ENCODE results near the gene CTIF. TPM values are rescaled to one million over a fixed set of nuclear protein-coding genes. Genes with fewer than 3 reads are reported as not detected.

CTIF gene
- total and polyA plus RNA-seq, 2 experiments from 2014 or later = 8.6 to 14.4 TPM

DNA sequence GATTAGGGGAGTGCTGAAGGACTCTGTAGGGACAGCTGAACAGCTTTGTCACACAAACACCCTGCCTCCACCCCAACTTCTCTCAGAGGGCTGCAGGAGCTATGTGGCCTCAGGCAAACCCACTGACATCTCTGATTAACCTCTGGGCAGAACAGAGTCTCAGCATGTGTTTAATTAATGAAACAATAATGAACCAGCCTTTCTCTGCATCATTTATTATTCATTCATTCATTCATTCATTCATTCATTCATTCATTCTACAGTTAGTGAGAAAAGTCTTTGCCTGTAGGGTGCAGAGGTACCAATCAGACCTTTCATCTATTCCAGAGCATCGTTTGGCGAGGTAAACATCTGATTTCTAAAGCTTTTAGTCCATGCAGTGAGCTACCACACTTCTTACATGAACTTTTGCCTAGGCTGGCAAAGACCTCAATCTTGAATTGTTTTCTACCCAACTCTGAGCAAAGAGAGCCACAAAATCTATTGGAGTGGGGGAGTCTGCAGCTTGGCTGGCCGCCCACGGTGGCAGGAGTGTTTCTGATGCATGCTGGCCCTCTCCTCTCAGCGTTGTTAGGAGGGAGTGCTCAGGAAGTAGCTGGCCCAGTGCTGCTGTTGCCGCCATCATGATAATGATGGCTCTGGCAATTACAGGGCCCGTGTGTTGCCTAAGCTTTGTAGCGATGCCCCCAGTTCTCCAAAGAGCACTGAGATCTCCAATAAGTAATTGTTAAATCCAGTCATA is 213.1 kb downstream of the CTIF start:
- ATAC-seq = no peak
- TF ChIP-seq, protein P1, sequence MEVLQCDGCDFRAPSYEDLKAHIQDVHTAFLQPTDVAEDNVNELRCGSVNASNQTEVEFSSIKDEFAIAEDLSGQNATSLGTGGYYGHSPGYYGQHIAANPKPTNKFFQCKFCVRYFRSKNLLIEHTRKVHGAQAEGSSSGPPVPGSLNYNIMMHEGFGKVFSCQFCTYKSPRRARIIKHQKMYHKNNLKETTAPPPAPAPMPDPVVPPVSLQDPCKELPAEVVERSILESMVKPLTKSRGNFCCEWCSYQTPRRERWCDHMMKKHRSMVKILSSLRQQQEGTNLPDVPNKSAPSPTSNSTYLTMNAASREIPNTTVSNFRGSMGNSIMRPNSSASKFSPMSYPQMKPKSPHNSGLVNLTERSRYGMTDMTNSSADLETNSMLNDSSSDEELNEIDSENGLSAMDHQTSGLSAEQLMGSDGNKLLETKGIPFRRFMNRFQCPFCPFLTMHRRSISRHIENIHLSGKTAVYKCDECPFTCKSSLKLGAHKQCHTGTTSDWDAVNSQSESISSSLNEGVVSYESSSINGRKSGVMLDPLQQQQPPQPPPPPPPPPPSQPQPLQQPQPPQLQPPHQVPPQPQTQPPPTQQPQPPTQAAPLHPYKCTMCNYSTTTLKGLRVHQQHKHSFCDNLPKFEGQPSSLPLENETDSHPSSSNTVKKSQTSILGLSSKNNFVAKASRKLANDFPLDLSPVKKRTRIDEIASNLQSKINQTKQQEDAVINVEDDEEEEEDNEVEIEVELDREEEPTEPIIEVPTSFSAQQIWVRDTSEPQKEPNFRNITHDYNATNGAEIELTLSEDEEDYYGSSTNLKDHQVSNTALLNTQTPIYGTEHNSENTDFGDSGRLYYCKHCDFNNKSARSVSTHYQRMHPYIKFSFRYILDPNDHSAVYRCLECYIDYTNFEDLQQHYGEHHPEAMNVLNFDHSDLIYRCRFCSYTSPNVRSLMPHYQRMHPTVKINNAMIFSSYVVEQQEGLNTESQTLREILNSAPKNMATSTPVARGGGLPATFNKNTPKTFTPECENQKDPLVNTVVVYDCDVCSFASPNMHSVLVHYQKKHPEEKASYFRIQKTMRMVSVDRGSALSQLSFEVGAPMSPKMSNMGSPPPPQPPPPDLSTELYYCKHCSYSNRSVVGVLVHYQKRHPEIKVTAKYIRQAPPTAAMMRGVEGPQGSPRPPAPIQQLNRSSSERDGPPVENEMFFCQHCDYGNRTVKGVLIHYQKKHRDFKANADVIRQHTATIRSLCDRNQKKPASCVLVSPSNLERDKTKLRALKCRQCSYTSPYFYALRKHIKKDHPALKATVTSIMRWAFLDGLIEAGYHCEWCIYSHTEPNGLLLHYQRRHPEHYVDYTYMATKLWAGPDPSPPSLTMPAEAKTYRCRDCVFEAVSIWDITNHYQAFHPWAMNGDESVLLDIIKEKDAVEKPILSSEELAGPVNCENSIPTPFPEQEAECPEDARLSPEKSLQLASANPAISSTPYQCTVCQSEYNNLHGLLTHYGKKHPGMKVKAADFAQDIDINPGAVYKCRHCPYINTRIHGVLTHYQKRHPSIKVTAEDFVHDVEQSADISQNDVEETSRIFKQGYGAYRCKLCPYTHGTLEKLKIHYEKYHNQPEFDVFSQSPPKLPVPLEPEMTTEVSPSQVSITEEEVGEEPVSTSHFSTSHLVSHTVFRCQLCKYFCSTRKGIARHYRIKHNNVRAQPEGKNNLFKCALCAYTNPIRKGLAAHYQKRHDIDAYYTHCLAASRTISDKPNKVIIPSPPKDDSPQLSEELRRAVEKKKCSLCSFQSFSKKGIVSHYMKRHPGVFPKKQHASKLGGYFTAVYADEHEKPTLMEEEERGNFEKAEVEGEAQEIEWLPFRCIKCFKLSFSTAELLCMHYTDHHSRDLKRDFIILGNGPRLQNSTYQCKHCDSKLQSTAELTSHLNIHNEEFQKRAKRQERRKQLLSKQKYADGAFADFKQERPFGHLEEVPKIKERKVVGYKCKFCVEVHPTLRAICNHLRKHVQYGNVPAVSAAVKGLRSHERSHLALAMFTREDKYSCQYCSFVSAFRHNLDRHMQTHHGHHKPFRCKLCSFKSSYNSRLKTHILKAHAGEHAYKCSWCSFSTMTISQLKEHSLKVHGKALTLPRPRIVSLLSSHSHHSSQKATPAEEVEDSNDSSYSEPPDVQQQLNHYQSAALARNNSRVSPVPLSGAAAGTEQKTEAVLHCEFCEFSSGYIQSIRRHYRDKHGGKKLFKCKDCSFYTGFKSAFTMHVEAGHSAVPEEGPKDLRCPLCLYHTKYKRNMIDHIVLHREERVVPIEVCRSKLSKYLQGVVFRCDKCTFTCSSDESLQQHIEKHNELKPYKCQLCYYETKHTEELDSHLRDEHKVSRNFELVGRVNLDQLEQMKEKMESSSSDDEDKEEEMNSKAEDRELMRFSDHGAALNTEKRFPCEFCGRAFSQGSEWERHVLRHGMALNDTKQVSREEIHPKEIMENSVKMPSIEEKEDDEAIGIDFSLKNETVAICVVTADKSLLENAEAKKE (CRISPR knock-in tag; IDR thresholded peaks at IDR 0.05) = no peak
- no peak for TF ChIP-seq JUNB (IDR thresholded peaks at IDR 0.05; ENCODE audit: unreplicated experiment)
- no peak for TF ChIP-seq ZNF114 (CRISPR knock-in tag; IDR thresholded peaks at IDR 0.05)
- TF ChIP-seq, protein P2, sequence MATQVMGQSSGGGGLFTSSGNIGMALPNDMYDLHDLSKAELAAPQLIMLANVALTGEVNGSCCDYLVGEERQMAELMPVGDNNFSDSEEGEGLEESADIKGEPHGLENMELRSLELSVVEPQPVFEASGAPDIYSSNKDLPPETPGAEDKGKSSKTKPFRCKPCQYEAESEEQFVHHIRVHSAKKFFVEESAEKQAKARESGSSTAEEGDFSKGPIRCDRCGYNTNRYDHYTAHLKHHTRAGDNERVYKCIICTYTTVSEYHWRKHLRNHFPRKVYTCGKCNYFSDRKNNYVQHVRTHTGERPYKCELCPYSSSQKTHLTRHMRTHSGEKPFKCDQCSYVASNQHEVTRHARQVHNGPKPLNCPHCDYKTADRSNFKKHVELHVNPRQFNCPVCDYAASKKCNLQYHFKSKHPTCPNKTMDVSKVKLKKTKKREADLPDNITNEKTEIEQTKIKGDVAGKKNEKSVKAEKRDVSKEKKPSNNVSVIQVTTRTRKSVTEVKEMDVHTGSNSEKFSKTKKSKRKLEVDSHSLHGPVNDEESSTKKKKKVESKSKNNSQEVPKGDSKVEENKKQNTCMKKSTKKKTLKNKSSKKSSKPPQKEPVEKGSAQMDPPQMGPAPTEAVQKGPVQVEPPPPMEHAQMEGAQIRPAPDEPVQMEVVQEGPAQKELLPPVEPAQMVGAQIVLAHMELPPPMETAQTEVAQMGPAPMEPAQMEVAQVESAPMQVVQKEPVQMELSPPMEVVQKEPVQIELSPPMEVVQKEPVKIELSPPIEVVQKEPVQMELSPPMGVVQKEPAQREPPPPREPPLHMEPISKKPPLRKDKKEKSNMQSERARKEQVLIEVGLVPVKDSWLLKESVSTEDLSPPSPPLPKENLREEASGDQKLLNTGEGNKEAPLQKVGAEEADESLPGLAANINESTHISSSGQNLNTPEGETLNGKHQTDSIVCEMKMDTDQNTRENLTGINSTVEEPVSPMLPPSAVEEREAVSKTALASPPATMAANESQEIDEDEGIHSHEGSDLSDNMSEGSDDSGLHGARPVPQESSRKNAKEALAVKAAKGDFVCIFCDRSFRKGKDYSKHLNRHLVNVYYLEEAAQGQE (IDR thresholded peaks at IDR 0.05; ENCODE audit: unreplicated experiment) = no peak
- TF ChIP-seq, protein P3, sequence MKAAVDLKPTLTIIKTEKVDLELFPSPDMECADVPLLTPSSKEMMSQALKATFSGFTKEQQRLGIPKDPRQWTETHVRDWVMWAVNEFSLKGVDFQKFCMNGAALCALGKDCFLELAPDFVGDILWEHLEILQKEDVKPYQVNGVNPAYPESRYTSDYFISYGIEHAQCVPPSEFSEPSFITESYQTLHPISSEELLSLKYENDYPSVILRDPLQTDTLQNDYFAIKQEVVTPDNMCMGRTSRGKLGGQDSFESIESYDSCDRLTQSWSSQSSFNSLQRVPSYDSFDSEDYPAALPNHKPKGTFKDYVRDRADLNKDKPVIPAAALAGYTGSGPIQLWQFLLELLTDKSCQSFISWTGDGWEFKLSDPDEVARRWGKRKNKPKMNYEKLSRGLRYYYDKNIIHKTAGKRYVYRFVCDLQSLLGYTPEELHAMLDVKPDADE (IDR thresholded peaks at IDR 0.05) = no peak
- no peak for TF ChIP-seq NANOG (IDR thresholded peaks at IDR 0.05; ENCODE audit: borderline replicate concordance)
- TF ChIP-seq EZH2 (IDR thresholded peaks at IDR 0.05; ENCODE audit: low read depth, unreplicated experiment) = no peak
- TF ChIP-seq ZNF331 (CRISPR knock-in tag; IDR thresholded peaks at IDR 0.05; ENCODE audit: low read depth) = no peak
- TF ChIP-seq, protein P4, sequence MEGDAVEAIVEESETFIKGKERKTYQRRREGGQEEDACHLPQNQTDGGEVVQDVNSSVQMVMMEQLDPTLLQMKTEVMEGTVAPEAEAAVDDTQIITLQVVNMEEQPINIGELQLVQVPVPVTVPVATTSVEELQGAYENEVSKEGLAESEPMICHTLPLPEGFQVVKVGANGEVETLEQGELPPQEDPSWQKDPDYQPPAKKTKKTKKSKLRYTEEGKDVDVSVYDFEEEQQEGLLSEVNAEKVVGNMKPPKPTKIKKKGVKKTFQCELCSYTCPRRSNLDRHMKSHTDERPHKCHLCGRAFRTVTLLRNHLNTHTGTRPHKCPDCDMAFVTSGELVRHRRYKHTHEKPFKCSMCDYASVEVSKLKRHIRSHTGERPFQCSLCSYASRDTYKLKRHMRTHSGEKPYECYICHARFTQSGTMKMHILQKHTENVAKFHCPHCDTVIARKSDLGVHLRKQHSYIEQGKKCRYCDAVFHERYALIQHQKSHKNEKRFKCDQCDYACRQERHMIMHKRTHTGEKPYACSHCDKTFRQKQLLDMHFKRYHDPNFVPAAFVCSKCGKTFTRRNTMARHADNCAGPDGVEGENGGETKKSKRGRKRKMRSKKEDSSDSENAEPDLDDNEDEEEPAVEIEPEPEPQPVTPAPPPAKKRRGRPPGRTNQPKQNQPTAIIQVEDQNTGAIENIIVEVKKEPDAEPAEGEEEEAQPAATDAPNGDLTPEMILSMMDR (conservative IDR thresholded peaks at IDR 0.05; ENCODE audit: low read depth in 2 of 2) = no peak
- TF ChIP-seq EZH2phosphoT487 (IDR thresholded peaks at IDR 0.05; ENCODE audit: unreplicated experiment) = no peak
- TF ChIP-seq POLR2AphosphoS5 (IDR thresholded peaks at IDR 0.05; ENCODE audit: low read depth) = no peak
- TF ChIP-seq STAT1 (IDR thresholded peaks at IDR 0.05; ENCODE audit: unreplicated experiment) = no peak
- no peak overlapping the region for H3K27ac ChIP-seq (ENCODE audit: low read depth)

More for the DNA sequence above, 213.1 kb downstream of the CTIF start:
- Mint-ChIP-seq H3K4me3 (no peak overlapping the region), H3K27ac (no peak overlapping the region), H3K27me3 (ENCODE audit: insufficient read depth, low read depth, poor library complexity) (peaks cover 4% of the 10 kb centered on the region), H3K9me3 (no peaks in the 10 kb centered on the region), H3K4me1 (peaks cover 7% of the 10 kb centered on the region), H3K36me3 (ENCODE audit: low read depth) (no peaks in the 10 kb centered on the region)
- no peak for DNase-seq (ENCODE audit: low spot score)
- H3K79me2 ChIP-seq (replicated peaks; ENCODE audit: insufficient read depth) = no peaks in the 10 kb centered on the region
- no peak overlapping the region for H3K4me2 ChIP-seq
- no peaks in the 10 kb centered on the region for H4K20me1 ChIP-seq (replicated peaks; ENCODE audit: insufficient read depth)
- no peaks in the 10 kb centered on the region for H3K27me3 ChIP-seq (ENCODE audit: insufficient read depth)
- no peak overlapping the region for H3K4me3 ChIP-seq
- H3F3A ChIP-seq (replicated peaks; ENCODE audit: low read depth) = no peaks in the 10 kb centered on the region
- no peak overlapping the region for H2AFZ ChIP-seq
- H3K4me1 ChIP-seq (ENCODE audit: insufficient read depth) = no peaks in the 10 kb centered on the region
- 0 out of 2 replicates have a peak, but pooled peaks cover 4% of the 10 kb centered on the region for H3K9me2 ChIP-seq (ENCODE audit: insufficient read depth)
- no peaks in the 10 kb centered on the region for H3K36me3 ChIP-seq (ENCODE audit: insufficient read depth)
